Mesenteric fat pad (tissue), 1 donor: Measurements from ENCODE around the gene APOA1. TPM values are rescaled to one million over a fixed set of nuclear protein-coding genes. Genes with fewer than 3 reads are reported as not detected.

Experiments
- DNase-seq: peaks from one replicate; pipeline ENCODE4 v3.0.0-alpha.2; 2020; ENCODE audit warnings: low spot score
- long read RNA-seq: library from polyadenylated mRNA; unstranded; transcript quantifications from one replicate; pipeline ENCODE4 v2.0.0, GENCODE V29; 2020
- total RNA-seq: library from RNA; stranded (reverse); fragmentation: NEBNext Ultra II Directional; extraction: Animal tissue kit (Norgen Biotek cat#: 25700); gene quantifications from one replicate; pipeline ENCODE4 v1.2.1, GENCODE V29; 2021
- donor health status: DM: yes; HTN: yes; CAD: no.

Gene APOA1
- total RNA-seq: 4.2 TPM
- long read RNA-seq, partial matches to known transcripts: 0 of 2 reads
- long read RNA-seq, other reads (novel, unspliced or antisense): 0 of 2 reads

DNA sequence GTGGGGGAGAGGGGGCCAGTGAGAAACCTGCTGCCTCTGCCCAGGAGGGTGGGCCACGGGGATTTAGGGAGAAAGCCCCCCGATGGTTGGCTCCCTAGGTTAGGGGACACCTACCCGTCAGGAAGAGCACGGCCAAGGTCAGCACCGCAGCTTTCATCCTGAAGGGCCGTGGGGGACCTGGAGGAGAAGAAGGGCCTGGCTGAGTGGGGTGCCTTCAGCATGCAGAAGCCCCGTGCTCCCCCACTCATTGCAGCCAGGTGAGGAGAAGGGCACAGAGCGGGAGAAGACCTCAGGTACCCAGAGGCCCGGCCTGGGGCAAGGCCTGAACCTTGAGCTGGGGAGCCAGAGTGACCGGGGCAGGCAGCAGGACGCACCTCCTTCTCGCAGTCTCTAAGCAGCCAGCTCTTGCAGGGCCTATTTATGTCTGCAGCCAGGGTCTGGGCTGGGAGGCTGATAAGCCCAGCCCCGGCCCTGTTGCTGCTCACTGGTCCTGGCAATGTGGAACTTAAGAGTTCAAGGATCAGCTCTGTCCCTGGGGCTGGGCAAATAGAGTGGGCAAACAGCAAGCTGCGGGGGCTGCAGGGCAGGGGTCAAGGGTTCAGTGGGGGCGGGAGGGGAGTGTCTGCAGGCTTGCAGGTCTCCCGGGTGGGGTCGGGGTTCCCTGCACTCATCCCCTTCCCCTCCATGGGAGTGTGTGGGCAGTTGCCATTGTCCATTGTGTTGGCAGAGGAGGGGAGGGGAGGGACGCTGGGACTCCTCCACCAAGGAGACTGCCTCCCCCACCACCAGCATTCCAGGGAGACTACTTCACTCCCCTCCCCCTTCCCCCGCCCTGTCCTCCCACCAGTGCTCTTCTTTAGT lies at the start of gene APOA1:
Gene APOA1 (minus strand): TSS at position 392 of the 861 bp plus-strand sequence. CDS start 235 bp downstream, at position 157.
- DNase-seq: peak; percentile 87

DNA sequence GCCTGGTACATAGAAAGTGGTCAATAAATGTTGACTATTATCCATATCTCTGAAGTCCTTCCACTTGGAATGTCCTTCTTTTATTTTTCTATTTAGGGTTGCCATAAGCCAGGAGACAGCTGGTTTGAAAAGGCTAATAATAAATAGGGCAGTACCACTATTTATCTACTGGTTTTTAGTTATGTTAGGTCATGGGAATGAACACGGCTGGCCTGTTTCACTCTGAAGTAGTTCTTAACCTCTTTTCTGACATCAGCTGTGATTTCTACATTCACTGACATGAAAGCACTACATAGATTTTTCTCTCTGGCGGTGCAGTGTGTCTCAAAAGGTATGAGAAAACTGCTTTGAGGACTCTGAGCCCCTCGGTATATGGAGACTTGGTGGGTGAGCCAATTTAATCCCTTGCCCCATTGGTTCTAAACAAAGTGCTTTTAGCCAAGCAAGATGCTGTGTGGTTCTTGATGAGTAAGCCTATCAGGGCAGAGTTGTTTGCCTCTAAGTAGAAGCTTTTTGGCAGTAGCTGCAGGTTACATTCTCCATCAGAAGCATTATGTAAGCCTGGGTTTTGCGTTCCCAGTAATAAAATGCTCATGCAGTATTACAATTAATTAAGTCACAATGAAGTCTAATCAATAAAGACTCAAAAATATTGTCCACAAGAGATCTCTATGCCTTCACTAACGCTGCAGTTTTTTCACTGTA lies 48.7 kb upstream of the APOA1 start:
- no peak for DNase-seq

- DNase-seq: no peak
Measured at GRCh38 chr11:116882386-116882785, 45.0 kb upstream of the APOA1 start.

- DNase-seq: no peak
Measured at GRCh38 chr11:116881143-116881542, 43.7 kb upstream of the APOA1 start.

GRCh38 chr11:116879800-116880625 lies 42.6 kb upstream of the APOA1 start:
- DNase-seq: no peak

- DNase-seq: no peak
Measured at GRCh38 chr11:116876656-116877055, 39.2 kb upstream of the APOA1 start.

DNA sequence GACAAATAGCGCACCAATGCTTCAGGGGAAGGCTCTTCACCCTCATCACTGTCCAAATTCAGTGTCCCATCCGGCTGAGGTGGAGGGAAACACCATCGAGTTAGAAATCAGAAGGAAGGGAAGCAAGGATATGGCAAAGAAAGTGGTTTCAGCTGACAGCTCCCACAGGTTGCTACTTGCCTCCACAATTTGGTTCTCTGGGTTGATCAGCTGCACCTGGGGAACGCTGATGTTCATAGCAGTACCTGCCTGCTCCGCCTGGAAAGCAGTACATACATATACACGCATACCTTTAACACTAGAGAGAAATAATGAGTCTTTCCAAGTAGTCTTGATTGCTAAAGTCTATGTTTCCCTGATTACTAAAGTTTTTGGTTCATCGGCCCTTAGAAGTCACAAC lies 37.8 kb upstream of the APOA1 start:
- DNase-seq: no peak

DNA sequence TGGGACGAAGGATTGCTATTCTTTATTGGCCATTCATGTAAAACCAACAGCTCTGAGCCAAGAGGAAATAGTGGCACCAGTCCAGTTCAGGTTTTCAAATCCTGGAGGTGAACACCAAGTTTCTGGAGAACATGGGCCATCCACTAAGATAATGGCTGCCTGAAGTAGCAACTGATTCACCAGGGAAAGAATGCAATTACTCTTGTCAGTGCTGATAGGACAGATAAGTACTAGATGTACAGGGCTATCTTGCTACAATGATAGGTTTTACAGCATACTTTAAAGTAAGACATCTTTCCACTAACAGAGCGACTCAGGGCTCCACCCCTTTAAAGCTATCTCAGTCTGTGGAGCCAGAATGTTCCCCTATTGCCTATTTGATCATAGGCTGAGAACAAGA lies 36.8 kb upstream of the APOA1 start:
- no peak for DNase-seq

GRCh38 chr11:116873381-116873780 lies 36.0 kb upstream of the APOA1 start:
- no peak for DNase-seq

DNA sequence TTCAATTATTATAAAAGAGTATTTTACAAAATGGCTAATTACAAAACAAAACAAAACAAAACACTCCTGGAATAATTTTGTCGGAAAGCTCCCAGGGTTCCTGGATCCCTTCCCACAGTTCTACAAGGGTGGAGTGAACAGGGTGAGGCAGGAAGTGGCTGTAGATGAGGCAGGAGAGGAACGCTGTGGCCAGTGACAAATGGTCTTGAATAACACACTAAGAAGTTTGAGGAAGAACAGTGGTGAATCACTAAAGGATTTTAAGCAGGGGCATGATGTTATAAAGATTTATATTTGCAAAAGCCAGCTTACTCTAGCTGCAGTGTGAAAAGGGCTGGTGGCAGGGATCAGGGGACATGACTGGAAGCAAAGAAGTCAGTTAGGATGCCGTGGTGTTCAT lies 33.8 kb upstream of the APOA1 start:
- DNase-seq: no peak

- DNase-seq: no peak
Measured at GRCh38 chr11:116870054-116870453, 32.6 kb upstream of the APOA1 start.

DNA sequence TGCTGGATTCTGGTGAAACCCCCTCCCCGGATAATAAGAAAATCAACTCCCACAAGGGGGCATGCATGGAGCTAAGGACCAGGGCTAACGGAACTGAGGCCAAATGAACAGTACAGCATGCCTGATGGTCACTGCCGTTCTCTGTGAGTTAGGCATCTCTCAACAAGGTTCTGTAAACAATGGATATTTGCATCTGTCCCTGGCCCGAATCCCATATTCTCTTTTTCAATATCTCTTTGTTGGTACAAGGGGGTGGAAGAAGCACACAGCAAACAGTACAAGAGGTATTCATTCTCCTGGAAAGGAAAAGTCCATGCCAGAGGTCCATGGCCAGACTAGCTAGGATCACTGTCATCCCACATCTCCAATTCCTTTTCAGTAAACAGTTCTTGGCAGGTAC lies 32.2 kb upstream of the APOA1 start:
- no peak for DNase-seq

DNA sequence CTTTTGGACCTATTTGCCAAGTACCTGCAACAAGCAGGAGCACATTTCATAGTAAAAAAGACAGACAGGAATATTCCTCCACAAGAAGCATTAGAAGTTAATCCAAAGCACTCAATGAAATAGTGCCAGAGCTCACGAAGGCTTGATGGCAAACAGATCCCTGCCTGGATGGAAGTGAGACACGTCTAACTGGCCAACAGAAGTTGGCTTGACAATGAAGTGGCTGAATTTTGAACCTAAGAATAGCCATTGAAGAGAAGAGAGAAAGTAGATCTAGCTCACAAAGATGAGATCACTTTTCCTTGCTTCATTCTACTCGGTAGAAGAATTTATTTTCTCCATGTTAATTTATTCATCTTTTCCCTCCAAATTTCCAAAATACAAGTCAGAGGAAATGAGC lies 30.6 kb upstream of the APOA1 start:
- DNase-seq: no peak

GRCh38 chr11:116867619-116868018 lies 30.2 kb upstream of the APOA1 start:
- DNase-seq: no peak

DNA sequence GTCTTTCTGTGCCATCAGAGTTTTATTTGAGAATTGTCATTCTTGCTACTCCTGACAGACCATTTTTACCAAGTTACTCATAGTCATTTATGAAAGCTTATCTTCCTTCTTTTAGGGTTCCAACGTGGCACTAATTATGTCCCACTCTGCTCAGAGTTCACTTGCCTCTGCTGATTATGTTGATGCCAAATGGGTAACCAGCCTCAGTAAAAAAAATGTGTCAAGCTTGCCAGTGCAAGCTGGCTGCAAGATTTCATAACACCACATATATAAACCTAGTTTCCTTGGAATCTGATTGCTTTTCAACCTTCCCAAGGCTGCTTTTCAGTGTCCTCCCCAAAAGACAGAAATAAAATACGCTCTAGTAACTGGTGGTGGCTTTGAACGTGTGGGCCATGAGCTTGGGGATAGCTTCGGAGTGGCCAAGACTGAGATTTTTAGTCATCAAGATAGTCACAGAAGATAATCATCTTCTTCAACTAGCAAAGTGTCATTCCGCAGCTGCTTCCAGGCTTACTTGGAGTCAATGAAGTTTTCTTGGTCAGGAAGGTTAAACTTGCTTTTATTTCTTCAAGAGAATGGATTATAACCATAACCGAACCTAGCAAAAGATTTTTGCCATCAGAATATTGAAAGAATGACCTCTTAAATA lies 29.5 kb upstream of the APOA1 start:
- DNase-seq: no peak

GRCh38 chr11:116865696-116866095 lies 28.3 kb upstream of the APOA1 start:
- DNase-seq: no peak

DNA sequence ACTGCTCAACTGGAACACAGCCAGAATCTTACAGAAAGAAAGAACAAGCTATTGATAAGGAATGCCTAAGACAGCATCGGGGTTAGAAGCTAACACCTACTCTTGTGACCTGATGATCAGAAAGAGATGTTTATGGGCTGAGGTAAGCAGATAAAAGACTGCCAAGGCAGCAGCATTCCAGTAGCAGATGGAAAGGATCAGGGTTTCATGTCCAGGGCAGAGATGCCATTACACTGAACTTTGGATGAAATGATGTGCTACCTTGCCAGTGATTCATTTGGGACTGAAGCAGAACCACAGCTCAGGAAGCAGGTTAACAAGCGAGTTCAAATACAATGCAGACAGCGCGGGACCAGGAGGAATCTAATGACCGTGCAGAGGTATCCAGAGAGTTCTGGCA lies 27.1 kb upstream of the APOA1 start:
- no peak for DNase-seq

GRCh38 chr11:116862951-116863350 lies 25.5 kb upstream of the APOA1 start:
- DNase-seq: no peak

DNA sequence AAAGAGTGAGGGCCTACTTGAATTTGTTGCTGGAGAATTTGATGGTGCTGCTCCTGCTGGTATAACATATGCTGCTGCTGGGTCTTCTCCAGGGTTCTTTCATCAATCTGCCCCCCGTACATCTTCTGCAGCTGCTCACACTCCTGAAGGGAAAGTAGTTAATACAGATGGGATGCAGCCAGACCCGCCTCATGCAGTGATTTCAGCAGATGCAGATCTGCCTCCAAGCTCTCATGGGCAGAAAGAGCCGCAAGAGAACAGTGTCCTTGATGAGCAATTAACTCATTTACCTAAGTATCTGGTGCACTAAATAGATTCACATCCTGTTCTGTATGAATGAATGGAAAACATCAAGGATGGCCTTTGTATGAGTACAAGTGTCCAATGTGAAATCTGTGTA lies 24.8 kb upstream of the APOA1 start:
- no peak for DNase-seq

DNA sequence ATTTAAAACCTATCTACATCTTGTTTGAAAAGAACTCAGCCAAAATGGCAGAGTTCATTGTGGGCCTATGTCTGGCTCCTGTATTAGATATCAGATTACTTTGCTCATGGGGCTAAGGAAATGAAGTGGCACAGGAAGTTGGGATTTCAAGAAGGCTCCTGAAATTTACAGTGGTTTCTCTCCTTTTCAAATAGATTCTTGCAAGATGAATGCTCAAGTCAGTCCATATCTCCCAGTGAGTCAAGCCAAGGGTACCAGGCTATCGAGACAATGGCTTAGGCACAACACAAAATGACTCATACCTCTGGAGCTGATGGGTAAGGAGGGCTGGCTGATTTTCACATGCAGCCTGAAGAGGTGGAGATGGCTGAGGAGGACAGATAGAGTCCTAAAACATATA lies 24.1 kb upstream of the APOA1 start:
- no peak for DNase-seq

GRCh38 chr11:116860303-116860702 lies 22.9 kb upstream of the APOA1 start:
- DNase-seq: no peak
